GM19397 (cell line): ENCODE results near the gene ELOVL5.
A peak's percentile ranks its signal among the peaks of the same experiment; 100 is the strongest.
"Not testable (repeated sequence)": the region's sequence is repeated elsewhere in the genome, so short reads cannot be mapped to it uniquely, and the experiment has no call there.

Source experiments
- ATAC-seq: cut with Tn5 transposase; IDR thresholded peaks from one replicate; pipeline ENCODE4 v1.9.1; 2021; ENCODE audit warnings: mild to moderate bottlenecking, moderate library complexity; ENCODE audit not compliant: unreplicated experiment

The ELOVL5 gene, protein sequence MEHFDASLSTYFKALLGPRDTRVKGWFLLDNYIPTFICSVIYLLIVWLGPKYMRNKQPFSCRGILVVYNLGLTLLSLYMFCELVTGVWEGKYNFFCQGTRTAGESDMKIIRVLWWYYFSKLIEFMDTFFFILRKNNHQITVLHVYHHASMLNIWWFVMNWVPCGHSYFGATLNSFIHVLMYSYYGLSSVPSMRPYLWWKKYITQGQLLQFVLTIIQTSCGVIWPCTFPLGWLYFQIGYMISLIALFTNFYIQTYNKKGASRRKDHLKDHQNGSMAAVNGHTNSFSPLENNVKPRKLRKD

GRCh38 chr6:53348371-53349208, at the start of gene ELOVL5:
Gene ELOVL5, minus strand, starts transcription at chr6:53348950. Its CDS starts 53,251 bp downstream, at chr6:53295699.
- peak; percentile 75 for ATAC-seq

DNA sequence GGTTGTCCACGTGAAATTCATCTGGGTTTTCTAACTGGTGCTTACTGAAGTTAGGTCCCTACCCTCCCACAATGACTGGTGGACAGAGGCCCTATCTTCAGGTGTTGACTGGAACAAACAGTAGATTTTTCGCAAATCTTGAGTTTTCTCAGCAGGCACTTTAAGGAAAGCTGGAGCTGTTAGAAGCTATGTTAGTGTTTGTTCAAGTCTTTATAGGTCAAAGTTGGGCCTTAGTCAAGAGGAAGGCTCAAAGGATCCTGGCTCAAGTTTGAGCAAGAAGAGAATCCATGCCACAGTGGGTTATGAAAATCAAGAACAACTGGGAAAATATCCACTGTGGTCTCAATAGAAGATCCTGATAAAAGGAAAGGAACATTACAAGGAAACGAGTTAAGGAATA, 48.5 kb upstream of the ELOVL5 start:
- no peak for ATAC-seq

DNA sequence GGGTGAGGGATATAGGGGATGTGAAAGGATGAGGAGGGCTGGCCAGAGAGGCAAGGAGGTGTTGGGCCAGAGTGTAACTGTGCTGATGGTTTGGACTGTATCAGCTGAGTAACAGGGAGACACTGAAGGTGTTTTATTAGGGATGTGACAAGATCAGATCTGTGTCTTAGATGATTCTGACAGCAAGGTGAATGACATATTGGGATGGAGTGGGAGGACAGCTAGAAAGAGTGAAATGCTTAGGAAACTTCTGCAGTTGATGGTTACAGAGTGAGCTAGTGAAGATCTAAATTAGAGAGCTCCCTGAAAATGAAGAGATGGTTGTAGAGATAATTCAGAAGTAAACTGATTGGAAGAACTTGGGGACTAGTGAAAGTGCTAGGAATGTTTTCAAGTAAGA, 47.2 kb upstream of the ELOVL5 start:
- no peak for ATAC-seq

DNA sequence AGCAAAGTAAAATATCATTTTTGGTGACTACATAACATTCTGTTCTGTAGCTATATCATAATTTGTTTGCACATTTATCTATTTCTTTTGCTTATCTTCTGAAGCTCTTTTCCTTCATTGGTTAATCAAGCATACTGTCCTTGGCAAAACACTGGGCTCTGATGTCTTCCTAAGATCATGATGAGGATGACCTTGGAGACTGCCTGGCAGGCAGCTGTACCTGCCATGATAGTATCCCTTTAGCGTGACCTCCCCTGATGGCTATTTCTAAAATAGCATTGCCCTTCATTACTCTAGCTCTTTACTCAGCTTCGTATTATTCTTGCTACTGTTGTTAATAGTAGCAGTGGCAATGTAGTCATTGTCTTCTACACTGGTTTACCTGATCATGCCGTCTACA, 46.0 kb upstream of the ELOVL5 start:
- ATAC-seq, result no peak

DNA sequence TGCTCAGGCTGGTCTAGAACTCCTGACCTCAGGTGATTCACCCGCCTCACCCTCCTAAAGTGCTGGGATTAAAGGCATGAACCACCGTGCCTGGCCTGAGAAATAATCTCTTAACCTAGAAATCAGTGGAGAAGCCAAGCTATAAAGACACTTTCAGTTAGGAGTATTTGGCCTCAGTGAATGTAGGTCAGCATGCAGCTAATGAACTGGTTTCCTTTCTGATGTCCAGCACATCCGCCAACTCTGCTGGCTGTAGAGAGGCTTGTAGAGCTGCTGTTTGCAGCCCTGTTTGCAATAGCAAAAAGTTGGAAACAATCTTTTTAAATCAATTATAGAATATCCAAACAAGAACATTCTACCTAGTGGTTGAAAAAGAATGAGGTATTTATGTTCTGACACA, 42.4 kb upstream of the ELOVL5 start:
- no peak for ATAC-seq

DNA sequence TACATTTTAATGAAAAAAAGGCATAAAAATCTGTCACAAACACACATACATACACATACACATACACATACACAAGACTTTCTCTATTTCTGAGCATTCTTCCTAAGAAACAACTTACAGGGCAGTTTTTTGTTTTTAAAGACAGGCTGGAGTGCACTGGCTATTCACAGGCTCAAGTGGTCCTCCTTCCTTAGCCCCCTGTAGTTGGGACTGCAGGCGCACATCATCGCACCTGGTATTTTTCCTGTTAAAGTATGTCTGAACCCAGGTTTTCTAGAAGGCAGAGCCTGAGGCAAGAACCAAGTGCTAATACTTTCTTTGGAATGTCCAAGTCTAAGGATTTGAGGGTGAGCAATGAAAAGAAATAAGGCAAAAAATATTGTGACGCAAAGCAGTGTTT, 41.3 kb upstream of the ELOVL5 start:
- no peak for ATAC-seq

GRCh38 chr6:53388615-53389014, 39.9 kb upstream of the ELOVL5 start:
- not testable (repeated sequence) for ATAC-seq

GRCh38 chr6:53382421-53382820, 33.7 kb upstream of the ELOVL5 start:
- ATAC-seq, result no peak

DNA sequence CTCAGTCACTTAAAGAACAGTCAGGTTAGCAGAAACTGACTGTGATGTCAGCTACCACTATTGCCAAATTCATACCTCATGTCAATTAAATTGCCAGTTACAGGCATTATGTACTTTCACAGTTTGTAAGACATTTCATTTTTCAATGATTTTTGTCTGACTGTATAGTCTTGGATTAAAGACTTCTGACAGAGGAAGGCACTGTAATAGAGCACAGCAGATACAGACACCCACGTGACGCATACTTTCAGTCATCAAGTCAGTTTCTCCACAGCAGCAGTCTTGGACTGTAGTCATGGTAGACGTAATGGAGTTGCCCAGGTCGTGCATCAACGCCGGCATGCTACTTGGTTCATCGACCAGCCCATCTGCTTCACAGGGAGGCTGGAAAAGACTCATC, 29.5 kb upstream of the ELOVL5 start:
- no peak for ATAC-seq

DNA sequence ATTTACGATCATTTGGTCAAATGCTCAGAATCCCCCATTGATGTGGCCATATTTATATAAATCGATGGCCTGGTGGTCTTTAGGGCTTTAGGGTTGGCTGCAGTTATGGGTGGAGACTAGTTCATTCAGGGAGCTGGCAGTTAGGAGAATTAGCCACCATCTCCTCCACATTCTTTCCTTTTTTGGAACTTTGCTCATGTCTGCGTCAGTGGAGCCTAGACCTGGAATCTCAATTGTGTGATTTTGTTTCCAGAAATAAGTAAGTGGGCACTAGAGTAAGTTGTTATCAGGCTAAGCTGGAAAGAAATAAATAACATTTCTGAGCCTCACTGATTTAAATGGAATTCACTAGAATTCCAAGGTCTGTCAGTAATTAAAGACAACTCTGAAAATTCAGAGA, 29.0 kb upstream of the ELOVL5 start:
- no peak for ATAC-seq

- no peak for ATAC-seq
Observed at GRCh38 chr6:53377289-53377688, 28.5 kb upstream of the ELOVL5 start.

- ATAC-seq, result no peak
Observed at GRCh38 chr6:53376661-53377226, 28.0 kb upstream of the ELOVL5 start.

GRCh38 chr6:53375847-53376246, 27.1 kb upstream of the ELOVL5 start:
- ATAC-seq, result no peak

- no peak for ATAC-seq
Observed at GRCh38 chr6:53373638-53374037, 24.9 kb upstream of the ELOVL5 start.

GRCh38 chr6:53369876-53370515, 21.2 kb upstream of the ELOVL5 start:
- ATAC-seq, result no peak

DNA sequence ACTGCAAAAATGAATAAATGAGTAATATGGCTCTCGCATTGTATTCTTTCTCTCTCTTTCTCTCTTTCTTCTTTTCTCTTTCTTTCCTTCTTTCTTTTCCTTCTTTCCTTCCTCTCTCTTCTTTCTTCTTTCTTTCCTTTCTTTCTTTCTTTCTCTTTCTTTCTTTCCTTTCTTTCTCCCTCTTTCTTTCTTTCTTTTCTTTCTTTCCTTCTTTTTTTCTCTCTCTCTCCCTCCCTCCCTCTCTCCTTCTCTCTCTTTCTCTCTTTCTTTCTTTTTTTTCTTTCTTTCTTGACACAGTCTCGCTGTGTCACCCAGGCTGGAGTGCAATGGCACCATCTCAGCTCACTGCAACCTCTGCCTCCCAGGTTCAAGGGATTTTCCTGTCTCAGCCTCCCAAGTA, 20.3 kb upstream of the ELOVL5 start:
- no peak for ATAC-seq

DNA sequence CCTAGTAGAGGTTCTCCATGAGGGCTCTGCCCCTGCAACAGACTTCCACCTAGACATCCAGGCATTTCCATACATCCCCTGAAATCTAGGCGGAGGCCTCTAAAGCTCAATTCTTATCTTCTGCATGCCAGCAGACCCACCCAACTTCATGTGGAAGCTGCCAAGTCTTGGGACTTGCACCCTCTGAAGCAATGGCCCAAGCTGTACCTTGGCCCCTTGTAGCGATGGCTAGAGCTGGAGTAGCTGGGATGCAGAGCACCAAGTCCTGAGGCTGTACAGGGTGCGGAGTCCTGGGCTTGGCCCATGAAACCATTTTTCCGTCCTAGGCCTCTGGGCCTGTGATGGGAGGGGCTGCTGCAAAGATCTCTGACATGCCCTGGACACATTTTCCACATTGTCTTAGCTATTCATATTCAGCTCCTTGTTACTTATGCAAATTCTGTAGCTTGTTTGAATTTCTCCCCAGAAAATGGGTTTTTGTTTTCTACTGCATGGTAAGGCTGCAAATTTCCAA, 17.4 kb upstream of the ELOVL5 start:
- no peak for ATAC-seq

- no peak for ATAC-seq
Observed at GRCh38 chr6:53363341-53364079, 14.8 kb upstream of the ELOVL5 start.

GRCh38 chr6:53361549-53362031, 12.8 kb upstream of the ELOVL5 start:
- no peak for ATAC-seq
